ENCODE data around the gene NDUFS8. TPM values are rescaled to one million over a fixed set of nuclear protein-coding genes. Genes with fewer than 3 reads are reported as not detected.

The NDUFS8 gene
- total and polyA plus RNA-seq, 2 of the 4 experiments (the other 2 are of a cell fraction): 85.9 to 131 TPM

GRCh38 chr11:68022531-68022930, 8.0 kb upstream of the NDUFS8 start:
- no peak overlapping the region for H2AFZ ChIP-seq (replicated peaks; ENCODE audit: low read length, poor library complexity)
- POLR2A ChIA-PET (ENCODE audit: unreplicated experiment): no interaction called here
- no peak overlapping the region for H3K4me3 ChIP-seq (ENCODE audit: insufficient read depth, low read depth, low read length)
- H4K8ac ChIP-seq (ENCODE audit: low read depth in 2 of 2, low read length in 2 of 2): no peak overlapping the region
- no peak overlapping the region for H2BK5ac ChIP-seq (ENCODE audit: low read depth, low read length, poor library complexity, severe bottlenecking)
- no peaks in the 10 kb centered on the region for H3K9me3 ChIP-seq (ENCODE audit: control insufficient read depth, insufficient read depth, low read length)
- CTCF ChIA-PET: no interaction called here
- H3K27me3 ChIP-seq (ENCODE audit: control insufficient read depth, insufficient read depth, low read length): no peaks in the 10 kb centered on the region
- DNase-seq (no peak), ATAC-seq (ENCODE audit: low read depth) (no peak)
- H4K20me1 ChIP-seq (ENCODE audit: insufficient read depth, low read length): no peaks in the 10 kb centered on the region
- H4K91ac ChIP-seq (ENCODE audit: insufficient read depth, low read depth, low read length): no peak overlapping the region
- H3K4me2 ChIP-seq (ENCODE audit: low read depth, low read length): no peak overlapping the region
- H2BK20ac ChIP-seq (ENCODE audit: low read depth, low read length): no peak overlapping the region
- no peak overlapping the region for H3K4ac ChIP-seq (ENCODE audit: low read depth, low read length)
- intact Hi-C loops (cut with micrococcal nuclease): no loop called here
- TF ChIP-seq NFE2L2 (IDR thresholded peaks at IDR 0.05; ENCODE audit: low read depth, low read length): no peak
- no peak for TF ChIP-seq ELK1 (IDR thresholded peaks at IDR 0.05; ENCODE audit: borderline replicate concordance, low read depth, low read length)
- no peak for TF ChIP-seq BHLHE40 (IDR thresholded peaks at IDR 0.05; ENCODE audit: low read depth, low read length)
- TF ChIP-seq POLR2A (IDR thresholded peaks at IDR 0.05; ENCODE audit: low read depth, low read length): no peak
- no peak for TF ChIP-seq RCOR1 (IDR thresholded peaks at IDR 0.05; ENCODE audit: insufficient replicate concordance, low read length)
- no peak for TF ChIP-seq MAZ (IDR thresholded peaks at IDR 0.05; ENCODE audit: borderline replicate concordance, low read depth, low read length)
- no peak for TF ChIP-seq MXI1 (IDR thresholded peaks at IDR 0.05; ENCODE audit: borderline replicate concordance, low read depth, low read length)
- TF ChIP-seq CEBPB (IDR thresholded peaks at IDR 0.05; ENCODE audit: low read depth, low read length): no peak
- no peak for TF ChIP-seq SMC3 (IDR thresholded peaks at IDR 0.05; ENCODE audit: low read depth, low read length)
- TF ChIP-seq FOS (IDR thresholded peaks at IDR 0.05; ENCODE audit: low read depth, low read length): no peak
- TF ChIP-seq CTCF (conservative IDR thresholded peaks at IDR 0.05; ENCODE audit: low read depth, low read length): no peak
- TF ChIP-seq USF2 (IDR thresholded peaks at IDR 0.05; ENCODE audit: low read depth, low read length): no peak
- TF ChIP-seq CHD1 (IDR thresholded peaks at IDR 0.05; ENCODE audit: low read depth, low read length): no peak
- TF ChIP-seq RFX5 (IDR thresholded peaks at IDR 0.05; ENCODE audit: low read depth, low read length): no peak
- H3K23ac ChIP-seq (ENCODE audit: low read depth, low read length): no peak overlapping the region
- no peak overlapping the region for H3K56ac ChIP-seq (ENCODE audit: extremely low read depth, insufficient read depth, low read length)
- no peak overlapping the region for H3K27ac ChIP-seq (ENCODE audit: insufficient read depth, low read length)
- dilution Hi-C loops (cut with HindIII; ENCODE audit: low sequenced_read_pairs, unreplicated experiment): no loop called here
- no peak overlapping the region for H3K9ac ChIP-seq (ENCODE audit: low read depth, low read length)
- 89% methylated on average over 8 of the region's 13 CpGs; no CpG with 5 or more reads in 1 of the 2 experiments for WGBS, 2 experiments (ENCODE audit: extremely low coverage in 2 of 2, insufficient read length in 1 of 2)
- in situ Hi-C loops (cut with MboI; ENCODE audit: low sequenced_read_pairs): no loop called here
- H2BK15ac ChIP-seq (ENCODE audit: low read depth, low read length): no peak overlapping the region
- peaks cover 9 to 17% of the 10 kb centered on the region in 2 experiments; a peak in 2 of 4 replicates for H3K79me1 ChIP-seq (ENCODE audit: low read depth in 1 of 2, low read length in 2 of 2)
- no peak overlapping the region for H3K18ac ChIP-seq (ENCODE audit: low read depth, low read length)
- no TSS peak for BruUV-seq (replicated peaks)
- H3K36me3 ChIP-seq (ENCODE audit: control insufficient read depth, insufficient read depth, low read length): peaks cover 26% of the 10 kb centered on the region
- H3K14ac ChIP-seq (replicated peaks; ENCODE audit: low read depth, low read length): no peak overlapping the region
- H4K5ac ChIP-seq (ENCODE audit: low read depth, low read length): no peak overlapping the region
- no peak overlapping the region for H2AK9ac ChIP-seq (replicated peaks; ENCODE audit: low read depth, low read length, poor library complexity)
- no peak overlapping the region for H2AK5ac ChIP-seq (ENCODE audit: low read depth, low read length)
- H3K4me1 ChIP-seq (ENCODE audit: control insufficient read depth, insufficient read depth, low read length): peaks cover 9% of the 10 kb centered on the region
- H2BK120ac ChIP-seq (ENCODE audit: low read depth, low read length): no peak overlapping the region
- peaks cover 6% of the 10 kb centered on the region; the same call in 1 of the 2 replicates for H3K9me1 ChIP-seq (ENCODE audit: insufficient read depth, low read length)
